ENCODE data around the gene GLB1L3. TPM values are rescaled to one million over a fixed set of nuclear protein-coding genes. Genes with fewer than 3 reads are reported as not detected.

GLB1L3 gene
- total and polyA plus RNA-seq, 2 of the 4 experiments (the other 2 are of a cell fraction), result not detected

DNA sequence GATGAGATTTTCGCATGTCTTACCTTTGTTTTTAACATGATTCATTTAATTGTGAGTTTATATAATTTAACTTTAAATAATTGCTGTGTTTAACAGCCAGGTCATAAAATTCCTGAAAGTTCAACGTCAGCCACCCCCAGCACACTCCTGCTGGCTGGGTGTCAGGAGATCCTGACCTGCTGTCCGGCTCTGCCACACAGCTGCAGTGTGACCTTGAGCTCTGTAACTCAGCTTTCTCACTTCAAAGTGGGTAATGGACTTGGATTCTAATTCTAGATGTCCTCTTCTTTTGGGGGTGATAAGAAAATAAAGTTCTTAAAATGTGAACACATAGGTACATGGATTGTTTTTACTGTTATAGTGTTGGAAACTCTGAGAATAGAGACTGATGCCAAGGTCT lies 40.8 kb upstream of the GLB1L3 start:
- no peak overlapping the region for H2BK120ac ChIP-seq (ENCODE audit: low read depth, low read length)
- H2AFZ ChIP-seq (replicated peaks; ENCODE audit: low read length, poor library complexity), result no peak overlapping the region
- H2BK15ac ChIP-seq (ENCODE audit: low read depth, low read length), result no peak overlapping the region
- no peak overlapping the region for H2BK20ac ChIP-seq (ENCODE audit: low read depth, low read length)
- peaks cover 17% of the 10 kb centered on the region for H4K20me1 ChIP-seq (ENCODE audit: insufficient read depth, low read length)
- peaks cover 7% of the 10 kb centered on the region; the same call in 1 of the 2 replicates for H3K9me1 ChIP-seq (ENCODE audit: insufficient read depth, low read length)
- POLR2A ChIA-PET (ENCODE audit: unreplicated experiment), result no interaction called here
- dilution Hi-C loops (cut with HindIII; ENCODE audit: low sequenced_read_pairs, unreplicated experiment) (no loop called here), in situ Hi-C loops (cut with MboI; ENCODE audit: low sequenced_read_pairs) (no loop called here), intact Hi-C loops (cut with micrococcal nuclease) (no loop called here)
- no peak overlapping the region for H3K27ac ChIP-seq (ENCODE audit: insufficient read depth, low read length)
- BruUV-seq (replicated peaks), result no TSS peak
- no peak overlapping the region for H2BK5ac ChIP-seq (ENCODE audit: low read depth, low read length, poor library complexity, severe bottlenecking)
- H2AK5ac ChIP-seq (ENCODE audit: low read depth, low read length), result no peak overlapping the region
- no peak overlapping the region for H3K4ac ChIP-seq (ENCODE audit: low read depth, low read length)
- no CpG with 5 or more reads among the region's 3 CpGs for WGBS, 2 experiments (ENCODE audit: extremely low coverage in 2 of 2, insufficient read length in 1 of 2)
- no peak overlapping the region for H3K56ac ChIP-seq (ENCODE audit: extremely low read depth, insufficient read depth, low read length)
- H3K4me2 ChIP-seq (ENCODE audit: low read depth, low read length), result no peak overlapping the region
- DNase-seq, result no peak
- CTCF ChIA-PET, result interaction anchor here (2.1 kb wide), 1 partner anchor 28 kb away, joined by 5 read pairs; no protein-coding TSS in a partner anchor
- no peaks in the 10 kb centered on the region for H3K27me3 ChIP-seq (ENCODE audit: control insufficient read depth, insufficient read depth, low read length)
- H4K5ac ChIP-seq (ENCODE audit: low read depth, low read length), result no peak overlapping the region
- peaks cover 14 to 45% of the 10 kb centered on the region in 2 experiments for H3K79me1 ChIP-seq (ENCODE audit: low read depth in 1 of 2, low read length in 2 of 2)
- TF ChIP-seq RAD21 (IDR thresholded peaks at IDR 0.05; ENCODE audit: low read length) (no peak), POLR2A (IDR thresholded peaks at IDR 0.05; ENCODE audit: low read depth, low read length) (no peak), FOS (IDR thresholded peaks at IDR 0.05; ENCODE audit: low read depth, low read length) (no peak), RFX5 (IDR thresholded peaks at IDR 0.05; ENCODE audit: low read depth, low read length) (no peak), NFE2L2 (IDR thresholded peaks at IDR 0.05; ENCODE audit: low read depth, low read length) (no peak), BHLHE40 (IDR thresholded peaks at IDR 0.05; ENCODE audit: low read depth, low read length) (no peak), CHD1 (IDR thresholded peaks at IDR 0.05; ENCODE audit: low read depth, low read length) (no peak), RCOR1 (IDR thresholded peaks at IDR 0.05; ENCODE audit: insufficient replicate concordance, low read length) (no peak), CEBPB (IDR thresholded peaks at IDR 0.05; ENCODE audit: low read depth, low read length) (no peak), MXI1 (IDR thresholded peaks at IDR 0.05; ENCODE audit: borderline replicate concordance, low read depth, low read length) (no peak), SMC3 (IDR thresholded peaks at IDR 0.05; ENCODE audit: low read depth, low read length) (no peak), MAZ (IDR thresholded peaks at IDR 0.05; ENCODE audit: borderline replicate concordance, low read depth, low read length) (no peak), MAFK (IDR thresholded peaks at IDR 0.05; ENCODE audit: low read depth, low read length) (no peak)
- TF ChIP-seq, protein P1, sequence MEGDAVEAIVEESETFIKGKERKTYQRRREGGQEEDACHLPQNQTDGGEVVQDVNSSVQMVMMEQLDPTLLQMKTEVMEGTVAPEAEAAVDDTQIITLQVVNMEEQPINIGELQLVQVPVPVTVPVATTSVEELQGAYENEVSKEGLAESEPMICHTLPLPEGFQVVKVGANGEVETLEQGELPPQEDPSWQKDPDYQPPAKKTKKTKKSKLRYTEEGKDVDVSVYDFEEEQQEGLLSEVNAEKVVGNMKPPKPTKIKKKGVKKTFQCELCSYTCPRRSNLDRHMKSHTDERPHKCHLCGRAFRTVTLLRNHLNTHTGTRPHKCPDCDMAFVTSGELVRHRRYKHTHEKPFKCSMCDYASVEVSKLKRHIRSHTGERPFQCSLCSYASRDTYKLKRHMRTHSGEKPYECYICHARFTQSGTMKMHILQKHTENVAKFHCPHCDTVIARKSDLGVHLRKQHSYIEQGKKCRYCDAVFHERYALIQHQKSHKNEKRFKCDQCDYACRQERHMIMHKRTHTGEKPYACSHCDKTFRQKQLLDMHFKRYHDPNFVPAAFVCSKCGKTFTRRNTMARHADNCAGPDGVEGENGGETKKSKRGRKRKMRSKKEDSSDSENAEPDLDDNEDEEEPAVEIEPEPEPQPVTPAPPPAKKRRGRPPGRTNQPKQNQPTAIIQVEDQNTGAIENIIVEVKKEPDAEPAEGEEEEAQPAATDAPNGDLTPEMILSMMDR (conservative IDR thresholded peaks at IDR 0.05; ENCODE audit: low read depth, low read length), result no peak
- TF ChIP-seq, protein P2, sequence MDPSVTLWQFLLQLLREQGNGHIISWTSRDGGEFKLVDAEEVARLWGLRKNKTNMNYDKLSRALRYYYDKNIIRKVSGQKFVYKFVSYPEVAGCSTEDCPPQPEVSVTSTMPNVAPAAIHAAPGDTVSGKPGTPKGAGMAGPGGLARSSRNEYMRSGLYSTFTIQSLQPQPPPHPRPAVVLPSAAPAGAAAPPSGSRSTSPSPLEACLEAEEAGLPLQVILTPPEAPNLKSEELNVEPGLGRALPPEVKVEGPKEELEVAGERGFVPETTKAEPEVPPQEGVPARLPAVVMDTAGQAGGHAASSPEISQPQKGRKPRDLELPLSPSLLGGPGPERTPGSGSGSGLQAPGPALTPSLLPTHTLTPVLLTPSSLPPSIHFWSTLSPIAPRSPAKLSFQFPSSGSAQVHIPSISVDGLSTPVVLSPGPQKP (IDR thresholded peaks at IDR 0.05; ENCODE audit: borderline replicate concordance, low read depth, low read length), result no peak
- TF ChIP-seq, protein P3, sequence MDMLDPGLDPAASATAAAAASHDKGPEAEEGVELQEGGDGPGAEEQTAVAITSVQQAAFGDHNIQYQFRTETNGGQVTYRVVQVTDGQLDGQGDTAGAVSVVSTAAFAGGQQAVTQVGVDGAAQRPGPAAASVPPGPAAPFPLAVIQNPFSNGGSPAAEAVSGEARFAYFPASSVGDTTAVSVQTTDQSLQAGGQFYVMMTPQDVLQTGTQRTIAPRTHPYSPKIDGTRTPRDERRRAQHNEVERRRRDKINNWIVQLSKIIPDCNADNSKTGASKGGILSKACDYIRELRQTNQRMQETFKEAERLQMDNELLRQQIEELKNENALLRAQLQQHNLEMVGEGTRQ (IDR thresholded peaks at IDR 0.05; ENCODE audit: low read depth, low read length), result no peak
- no peaks in the 10 kb centered on the region for H3K9me3 ChIP-seq (ENCODE audit: control insufficient read depth, insufficient read depth, low read length)
- no peaks in the 10 kb centered on the region for H3K4me1 ChIP-seq (ENCODE audit: control insufficient read depth, insufficient read depth, low read length)
- ATAC-seq (ENCODE audit: low read depth), result no peak
- H3K36me3 ChIP-seq (ENCODE audit: control insufficient read depth, insufficient read depth, low read length), result peaks cover 17% of the 10 kb centered on the region
- no peak overlapping the region for H2AK9ac ChIP-seq (replicated peaks; ENCODE audit: low read depth, low read length, poor library complexity)
- H3K4me3 ChIP-seq (ENCODE audit: insufficient read depth, low read depth, low read length), result no peak overlapping the region
- H4K91ac ChIP-seq (ENCODE audit: insufficient read depth, low read depth, low read length), result no peak overlapping the region
- no peak overlapping the region for H3K14ac ChIP-seq (replicated peaks; ENCODE audit: low read depth, low read length)
- H3K23ac ChIP-seq (ENCODE audit: low read depth, low read length), result no peak overlapping the region
- no peak overlapping the region for H3K18ac ChIP-seq (ENCODE audit: low read depth, low read length)
- no peak overlapping the region for H3K9ac ChIP-seq (ENCODE audit: low read depth, low read length)
- no peak overlapping the region for H4K8ac ChIP-seq (ENCODE audit: low read depth in 2 of 2, low read length in 2 of 2)

Data from IMR-90 (cell line).